ENCODE data around the gene STRIP1. TPM values are rescaled to one million over a fixed set of nuclear protein-coding genes. Genes with fewer than 3 reads are reported as not detected.

STRIP1 gene
- total RNA-seq, 2 donors from 2014 or later, result 27.9 to 34.1 TPM

- intact Hi-C loops (cut with DNase I), result no loop called here
- H3K36me3 ChIP-seq, result no peaks in the 10 kb centered on the region
- H3K4me1 ChIP-seq, result no peaks in the 10 kb centered on the region
- H3K9ac ChIP-seq (ENCODE audit: low read depth in 2 of 2, low read length in 2 of 2), result no peak overlapping the region
- no peak overlapping the region for H3K4me3 ChIP-seq
- DNase-seq, result no peak
- H3K27me3 ChIP-seq, result no peaks in the 10 kb centered on the region
- no peak overlapping the region for H3K27ac ChIP-seq
- TF ChIP-seq, protein P1, sequence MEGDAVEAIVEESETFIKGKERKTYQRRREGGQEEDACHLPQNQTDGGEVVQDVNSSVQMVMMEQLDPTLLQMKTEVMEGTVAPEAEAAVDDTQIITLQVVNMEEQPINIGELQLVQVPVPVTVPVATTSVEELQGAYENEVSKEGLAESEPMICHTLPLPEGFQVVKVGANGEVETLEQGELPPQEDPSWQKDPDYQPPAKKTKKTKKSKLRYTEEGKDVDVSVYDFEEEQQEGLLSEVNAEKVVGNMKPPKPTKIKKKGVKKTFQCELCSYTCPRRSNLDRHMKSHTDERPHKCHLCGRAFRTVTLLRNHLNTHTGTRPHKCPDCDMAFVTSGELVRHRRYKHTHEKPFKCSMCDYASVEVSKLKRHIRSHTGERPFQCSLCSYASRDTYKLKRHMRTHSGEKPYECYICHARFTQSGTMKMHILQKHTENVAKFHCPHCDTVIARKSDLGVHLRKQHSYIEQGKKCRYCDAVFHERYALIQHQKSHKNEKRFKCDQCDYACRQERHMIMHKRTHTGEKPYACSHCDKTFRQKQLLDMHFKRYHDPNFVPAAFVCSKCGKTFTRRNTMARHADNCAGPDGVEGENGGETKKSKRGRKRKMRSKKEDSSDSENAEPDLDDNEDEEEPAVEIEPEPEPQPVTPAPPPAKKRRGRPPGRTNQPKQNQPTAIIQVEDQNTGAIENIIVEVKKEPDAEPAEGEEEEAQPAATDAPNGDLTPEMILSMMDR (IDR thresholded peaks at IDR 0.05), result no peak
- H3K9me3 ChIP-seq, result no peaks in the 10 kb centered on the region
These were observed 65.9 kb downstream of the STRIP1 start for GRCh38 chr1:110100335-110100734.

- H3K27me3 ChIP-seq, result no peaks in the 10 kb centered on the region
- TF ChIP-seq, protein P1 (IDR thresholded peaks at IDR 0.05), result no peak
- no peak overlapping the region for H3K9ac ChIP-seq (ENCODE audit: low read depth in 2 of 2, low read length in 2 of 2)
- H3K9me3 ChIP-seq, result no peaks in the 10 kb centered on the region
- no peaks in the 10 kb centered on the region for H3K4me1 ChIP-seq
- no peak overlapping the region for H3K4me3 ChIP-seq
- DNase-seq, result no peak
- H3K36me3 ChIP-seq, result no peaks in the 10 kb centered on the region
- H3K27ac ChIP-seq, result no peak overlapping the region
- intact Hi-C loops (cut with DNase I), result no loop called here
These were observed 67.7 kb downstream of the STRIP1 start for GRCh38 chr1:110102081-110102480.

Other genes with a start within 250 kb of the STRIP1 start
- gene CSF1, start 123.8 kb upstream of the STRIP1 start, total RNA-seq, result 10 to 100 TPM; 14.1 to 18.1 TPM
- 100 to 1,000 TPM; 108 to 115 TPM for gene AHCYL1, start 49.9 kb upstream of the STRIP1 start, total RNA-seq
- not detected for gene ALX3, start 36.0 kb downstream of the STRIP1 start, total RNA-seq
- not detected for gene UBL4B, start 77.8 kb downstream of the STRIP1 start, total RNA-seq
- gene SLC6A17, start 115.9 kb downstream of the STRIP1 start, total RNA-seq, result under 1 TPM in 1 of 2 donors, not detected in 1; 0.19 TPM
- 1 to 10 TPM; 6.7 to 8.4 TPM for gene KCNC4, start 175.7 kb downstream of the STRIP1 start, total RNA-seq

All from colonic mucosa (tissue), 4 donors.